ENCODE results near the gene HMGXB4. TPM values are rescaled to one million over a fixed set of nuclear protein-coding genes. Genes with fewer than 3 reads are reported as not detected.

HMGXB4 gene
- total RNA-seq, 4 donors from 2014 or later: 14.0 to 43.4 (median 26.2) TPM

DNA sequence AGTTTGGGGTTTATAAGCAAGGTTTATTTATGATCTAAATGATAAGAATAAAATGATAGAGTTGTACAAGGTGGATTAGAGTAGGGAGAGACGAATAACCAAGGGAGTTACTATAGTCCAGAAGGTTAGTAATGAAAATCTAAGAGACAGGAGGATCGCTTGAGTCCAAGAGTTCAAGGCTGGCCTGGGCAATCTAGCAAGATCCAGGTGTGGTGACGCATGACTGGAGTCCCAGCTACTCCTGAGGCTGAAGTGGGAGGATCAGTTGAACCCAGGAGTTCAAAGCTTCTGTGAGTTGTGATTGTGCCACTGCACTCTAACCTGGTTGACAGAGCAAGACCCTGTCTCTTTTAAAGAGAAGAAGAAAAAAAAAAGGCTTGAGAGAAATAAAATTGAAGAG, 12.3 kb downstream of the HMGXB4 start:
- TF ChIP-seq POLR2AphosphoS5 (IDR thresholded peaks at IDR 0.05): no peak
- TF ChIP-seq CTCF (IDR thresholded peaks at IDR 0.05): no peak
- TF ChIP-seq POLR2A (IDR thresholded peaks at IDR 0.05): no peak
- TF ChIP-seq EP300 (IDR thresholded peaks at IDR 0.05; ENCODE audit: low read depth): no peak
- intact Hi-C loops (cut with DNase I; ENCODE audit: low total_unique reads) (no loop called here), in situ Hi-C loops (cut with MboI; ENCODE audit: low pct_ligation_motif_present in 1 of 4, low pct_unique_long_range_greater_than_20kb in 1 of 4, low sequenced_read_pairs in 3 of 4) (no loop called here)
- Histone ChIP-seq H3K27me3 (no peaks in the 10 kb centered on the region), H3K4me1 (peaks cover 0 to 10% (median 5%) of the 10 kb centered on the region in 4 donors), H3K9me3 (no peaks in the 10 kb centered on the region), H3K36me3 (peaks cover 0 to 47% (median 18%) of the 10 kb centered on the region in 4 donors), H3K27ac (no peak overlapping the region), H3K4me3 (no peak overlapping the region)
- no peak for DNase-seq
- 85 to 91% methylated on average over 3 of the region's 3 CpGs for WGBS, 2 donors (ENCODE audit: low coverage in 1 of 2)

GRCh38 chr22:35274154-35274871, 17.0 kb downstream of the HMGXB4 start:
- DNase-seq: no peak
- no peaks in the 10 kb centered on the region for H3K9me3 ChIP-seq
- H3K27ac ChIP-seq: no peak overlapping the region
- H3K36me3 ChIP-seq: peaks cover 0 to 20% (median under 1%) of the 10 kb centered on the region in 4 donors
- H3K27me3 ChIP-seq: no peaks in the 10 kb centered on the region
- in situ Hi-C loops (cut with MboI; ENCODE audit: low pct_ligation_motif_present in 1 of 4, low pct_unique_long_range_greater_than_20kb in 1 of 4, low sequenced_read_pairs in 3 of 4) (no loop called here), intact Hi-C loops (cut with DNase I; ENCODE audit: low total_unique reads) (no loop called here)
- 79 to 91% methylated on average over 6 to 8 of the region's 8 CpGs for WGBS, 2 donors (ENCODE audit: low coverage in 1 of 2)
- H3K4me1 ChIP-seq: no peaks in the 10 kb centered on the region
- TF ChIP-seq CTCF (IDR thresholded peaks at IDR 0.05) (no peak), EP300 (IDR thresholded peaks at IDR 0.05; ENCODE audit: low read depth) (no peak), POLR2AphosphoS5 (IDR thresholded peaks at IDR 0.05) (no peak), POLR2A (IDR thresholded peaks at IDR 0.05) (no peak)
- H3K4me3 ChIP-seq: no peak overlapping the region

- no peak for TF ChIP-seq POLR2AphosphoS5 (IDR thresholded peaks at IDR 0.05)
- no peak for TF ChIP-seq CTCF (IDR thresholded peaks at IDR 0.05)
- no peak for TF ChIP-seq EP300 (IDR thresholded peaks at IDR 0.05; ENCODE audit: low read depth)
- no peak for TF ChIP-seq POLR2A (IDR thresholded peaks at IDR 0.05)
- 100% methylated on average over 1 of the region's 1 CpG for WGBS, 2 donors (ENCODE audit: low coverage in 1 of 2)
- no peak overlapping the region for H3K27ac ChIP-seq
- no peak for DNase-seq
- no peaks in the 10 kb centered on the region for H3K9me3 ChIP-seq
- intact Hi-C loops (cut with DNase I; ENCODE audit: low total_unique reads) (no loop called here), in situ Hi-C loops (cut with MboI; ENCODE audit: low pct_ligation_motif_present in 1 of 4, low pct_unique_long_range_greater_than_20kb in 1 of 4, low sequenced_read_pairs in 3 of 4) (no loop called here)
- no peak overlapping the region for H3K4me3 ChIP-seq
- no peaks in the 10 kb centered on the region for H3K4me1 ChIP-seq
- H3K36me3 ChIP-seq: peaks cover 0 to 11% (median 0%) of the 10 kb centered on the region in 4 donors
- no peaks in the 10 kb centered on the region for H3K27me3 ChIP-seq
These were observed 18.3 kb downstream of the HMGXB4 start for GRCh38 chr22:35275580-35275979.

DNA sequence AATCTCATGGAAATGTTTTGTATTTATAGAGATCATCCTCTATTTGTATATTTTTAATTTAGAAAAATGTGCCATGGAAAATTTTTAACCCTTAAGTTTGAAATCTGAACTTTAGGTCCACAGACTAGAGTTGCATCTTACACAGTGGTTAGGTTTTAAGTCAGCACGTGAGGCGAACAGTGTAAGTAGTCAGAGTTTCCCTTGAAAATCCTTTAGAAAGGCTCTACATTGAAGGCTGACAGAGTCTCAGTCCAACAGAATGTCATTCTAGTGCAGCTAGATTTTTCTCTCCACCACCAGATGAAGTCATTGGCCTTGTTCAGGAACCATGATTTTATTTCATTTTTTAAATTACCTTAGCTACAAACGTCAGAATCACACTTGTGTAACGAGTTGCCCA, 18.7 kb downstream of the HMGXB4 start:
- Histone ChIP-seq H3K27ac (no peak overlapping the region), H3K36me3 (peaks cover 0 to 7% (median 0%) of the 10 kb centered on the region in 4 donors), H3K4me1 (no peaks in the 10 kb centered on the region), H3K27me3 (no peaks in the 10 kb centered on the region), H3K4me3 (no peak overlapping the region), H3K9me3 (no peaks in the 10 kb centered on the region)
- in situ Hi-C loops (cut with MboI; ENCODE audit: low pct_ligation_motif_present in 1 of 4, low pct_unique_long_range_greater_than_20kb in 1 of 4, low sequenced_read_pairs in 3 of 4): no loop called here
- intact Hi-C loops (cut with DNase I; ENCODE audit: low total_unique reads): no loop called here
- 78 to 100% methylated on average over 2 to 4 of the region's 4 CpGs for WGBS, 2 donors (ENCODE audit: low coverage in 1 of 2)
- no peak for DNase-seq
- no peak for TF ChIP-seq CTCF (IDR thresholded peaks at IDR 0.05)
